OCI-LY1 (cell line): ENCODE measurements around the gene SLC6A3.

Experiments used
- H2AFZ ChIP-seq: fragments of 200-600 bp; sonication (generic), shearing (Covaris generic); 2 replicates; pipeline ENCODE4 v1.6.0; 2014; ENCODE audit warnings: antibody characterized with exemption, mild to moderate bottlenecking, low read length
- H3F3A ChIP-seq: fragments of 200-600 bp; sonication (generic), shearing (Covaris generic); 2 replicates; pipeline ENCODE4 v1.6.0; 2014; ENCODE audit warnings: mild to moderate bottlenecking, antibody characterized with exemption, low read length, moderate library complexity; ENCODE audit not compliant: insufficient read depth
- H3K27ac ChIP-seq: fragments of 200-600 bp; sonication (generic); 2 replicates; pipeline ENCODE4 v1.5.1; 2014; ENCODE audit warnings: low read length, mixed run types, mild to moderate bottlenecking, low read depth; ENCODE audit not compliant: poor library complexity, severe bottlenecking
- H3K27me3 ChIP-seq: fragments of 200-600 bp; sonication (generic); 2 replicates; pipeline ENCODE4 v1.6.0; 2014; ENCODE audit warnings: antibody characterized with exemption, mild to moderate bottlenecking, low read length, moderate library complexity; ENCODE audit not compliant: insufficient read depth
- H3K36me3 ChIP-seq: fragments of 200-600 bp; sonication (generic); 2 replicates; pipeline ENCODE4 v1.6.1; 2014; ENCODE audit warnings: mild to moderate bottlenecking, antibody characterized with exemption, low read length, moderate library complexity, mixed read lengths; ENCODE audit not compliant: insufficient read depth
- H3K4me1 ChIP-seq: fragments of 200-600 bp; sonication (generic); 2 replicates; pipeline ENCODE4 v1.5.1; 2014; ENCODE audit warnings: mild to moderate bottlenecking, low read length, moderate library complexity; ENCODE audit not compliant: insufficient read depth, severe bottlenecking
- H3K4me2 ChIP-seq: fragments of 200-600 bp; sonication (generic), shearing (Covaris generic); 2 replicates; pipeline ENCODE4 v1.6.1; 2014; ENCODE audit warnings: low read length
- H3K4me3 ChIP-seq: fragments of 200-600 bp; sonication (generic); 2 replicates; pipeline ENCODE4 v1.5.1; 2014; ENCODE audit warnings: low read length, low read depth, mild to moderate bottlenecking, mixed read lengths; ENCODE audit not compliant: poor library complexity, severe bottlenecking
- H3K79me2 ChIP-seq: fragments of 200-600 bp; shearing (Covaris generic); 2 replicates; pipeline ENCODE4 v1.6.1; 2016; ENCODE audit warnings: mixed run types, low read length, mixed read lengths; ENCODE audit not compliant: insufficient read depth
- H3K9ac ChIP-seq: fragments of 200-600 bp; sonication (generic), shearing (Covaris generic); 2 replicates; pipeline ENCODE4 v1.6.1; 2014; ENCODE audit warnings: mild to moderate bottlenecking, low read length, mixed read lengths
- H3K9me2 ChIP-seq: fragments of 200-600 bp; sonication (generic), shearing (Covaris generic); 2 replicates; pipeline ENCODE4 v1.6.1; 2014; ENCODE audit warnings: low read depth, mild to moderate bottlenecking, low read length, mixed read lengths
- H3K9me3 ChIP-seq: fragments of 200-600 bp; shearing (Covaris generic); 2 replicates; pipeline ENCODE4 v1.6.1; 2014; ENCODE audit warnings: low read length, mixed read lengths
- H4K20me1 ChIP-seq: fragments of 200-600 bp; sonication (generic), shearing (Covaris generic); 2 replicates; pipeline ENCODE4 v1.6.0; 2016; ENCODE audit warnings: mild to moderate bottlenecking, low read length; ENCODE audit not compliant: insufficient read depth
- EZH2 ChIP-seq: fragments of 200-600 bp; sonication (generic), shearing (Covaris generic); IDR thresholded peaks from 2 replicates; pipeline ENCODE4 v1.8.0; 2017; ENCODE audit warnings: borderline replicate concordance, mixed run types, mild to moderate bottlenecking, antibody characterized with exemption, low read length, moderate library complexity, mixed read lengths
- TF ChIP-seq, protein P1 (sequence below): fragments of 200-600 bp; sonication (generic), shearing (Covaris generic); IDR thresholded peaks from 2 replicates; pipeline ENCODE4 v1.5.1; 2017; ENCODE audit warnings: mild to moderate bottlenecking, antibody characterized with exemption, low read length, moderate library complexity, mixed read lengths

The SLC6A3 gene

DNA sequence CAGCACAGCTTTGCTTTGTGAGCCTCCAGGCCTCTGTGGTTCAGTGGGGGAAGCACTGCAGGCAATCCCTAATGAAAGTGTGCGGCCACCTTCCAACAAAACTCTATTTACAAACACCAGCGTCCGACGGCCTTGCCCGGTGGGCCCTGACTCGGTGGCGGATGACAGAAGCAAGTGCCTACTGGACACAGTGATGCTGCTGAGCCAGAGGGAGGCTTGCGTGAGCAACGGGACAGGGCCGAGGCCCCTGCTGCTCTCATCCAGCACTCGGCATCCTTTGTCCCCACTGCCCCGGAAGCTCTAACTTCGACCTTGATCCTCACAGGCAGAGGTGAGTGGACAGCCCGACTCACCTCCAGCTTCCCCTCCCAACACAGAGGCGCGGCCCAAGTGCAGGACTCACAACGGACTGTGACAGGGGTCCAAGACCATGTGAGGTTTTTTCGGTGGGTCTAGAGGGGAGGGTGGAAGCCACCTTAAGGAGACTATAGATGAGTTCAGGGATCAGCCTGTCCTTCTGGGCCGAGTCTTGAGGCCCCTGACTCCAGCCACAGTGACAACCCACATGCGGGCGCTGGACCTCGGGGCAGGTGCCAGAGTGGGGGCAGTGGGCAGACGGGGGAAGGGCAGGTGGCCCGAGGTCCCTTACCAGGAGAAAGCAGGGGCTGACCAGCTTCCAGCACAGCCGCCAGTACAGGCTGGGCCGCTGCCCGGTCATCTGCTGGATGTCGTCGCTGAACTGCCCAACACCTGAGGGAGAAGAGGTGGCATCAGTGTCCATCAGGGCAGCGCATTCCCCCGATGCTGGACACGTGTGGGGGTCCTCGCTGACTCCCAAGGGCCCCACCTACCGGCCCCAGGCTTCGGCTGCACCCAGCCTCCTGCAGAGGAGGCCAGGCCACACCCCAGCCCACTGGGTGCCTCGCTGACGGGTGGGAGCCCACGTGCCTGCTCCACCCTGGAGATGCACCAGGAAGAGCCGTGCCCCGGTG, 39.4 kb downstream of the SLC6A3 start:
- Histone ChIP-seq H3K4me1 (no peaks in the 10 kb centered on the region), H3K79me2 (no peaks in the 10 kb centered on the region), H3F3A (no peaks in the 10 kb centered on the region), H4K20me1 (no peaks in the 10 kb centered on the region), H3K27me3 (no peaks in the 10 kb centered on the region; the same call in 1 of the 2 replicates), H2AFZ (no peak overlapping the region), H3K9me2 (no peaks in the 10 kb centered on the region), H3K9ac (no peak overlapping the region), H3K27ac (no peak overlapping the region), H3K36me3 (no peaks in the 10 kb centered on the region), H3K9me3 (no peaks in the 10 kb centered on the region), H3K4me2 (no peak overlapping the region), H3K4me3 (no peak overlapping the region)
- no peak for TF ChIP-seq EZH2
- TF ChIP-seq, protein P1, sequence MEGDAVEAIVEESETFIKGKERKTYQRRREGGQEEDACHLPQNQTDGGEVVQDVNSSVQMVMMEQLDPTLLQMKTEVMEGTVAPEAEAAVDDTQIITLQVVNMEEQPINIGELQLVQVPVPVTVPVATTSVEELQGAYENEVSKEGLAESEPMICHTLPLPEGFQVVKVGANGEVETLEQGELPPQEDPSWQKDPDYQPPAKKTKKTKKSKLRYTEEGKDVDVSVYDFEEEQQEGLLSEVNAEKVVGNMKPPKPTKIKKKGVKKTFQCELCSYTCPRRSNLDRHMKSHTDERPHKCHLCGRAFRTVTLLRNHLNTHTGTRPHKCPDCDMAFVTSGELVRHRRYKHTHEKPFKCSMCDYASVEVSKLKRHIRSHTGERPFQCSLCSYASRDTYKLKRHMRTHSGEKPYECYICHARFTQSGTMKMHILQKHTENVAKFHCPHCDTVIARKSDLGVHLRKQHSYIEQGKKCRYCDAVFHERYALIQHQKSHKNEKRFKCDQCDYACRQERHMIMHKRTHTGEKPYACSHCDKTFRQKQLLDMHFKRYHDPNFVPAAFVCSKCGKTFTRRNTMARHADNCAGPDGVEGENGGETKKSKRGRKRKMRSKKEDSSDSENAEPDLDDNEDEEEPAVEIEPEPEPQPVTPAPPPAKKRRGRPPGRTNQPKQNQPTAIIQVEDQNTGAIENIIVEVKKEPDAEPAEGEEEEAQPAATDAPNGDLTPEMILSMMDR: no peak

DNA sequence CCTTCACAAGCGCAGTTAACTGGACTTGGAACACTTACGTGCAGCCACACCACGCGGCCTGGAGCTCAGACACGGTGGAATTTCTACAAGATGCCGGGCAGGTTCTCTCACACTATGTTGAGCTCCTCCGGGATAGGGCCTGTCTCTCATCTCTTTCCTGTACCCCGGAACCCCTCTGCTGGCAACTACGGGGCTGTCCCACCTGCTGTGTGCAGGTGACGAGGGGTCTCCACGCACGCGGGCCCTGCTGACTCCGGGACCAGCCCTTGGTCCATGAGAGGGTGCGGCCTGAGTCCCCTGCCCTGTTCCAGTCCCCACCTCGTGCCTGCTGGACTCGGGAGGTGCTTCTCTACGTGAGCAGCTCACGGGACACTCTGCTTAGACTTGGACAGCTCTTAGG, 40.1 kb downstream of the SLC6A3 start:
- Histone ChIP-seq H3F3A (no peaks in the 10 kb centered on the region), H3K27me3 (no peaks in the 10 kb centered on the region; the same call in 1 of the 2 replicates), H4K20me1 (no peaks in the 10 kb centered on the region)

GRCh38 chr5:1404062-1404461, 41.2 kb downstream of the SLC6A3 start:
- H3K9me2 ChIP-seq: no peaks in the 10 kb centered on the region
- H3K4me3 ChIP-seq: no peak overlapping the region
- no peak for TF ChIP-seq EZH2
- TF ChIP-seq, protein P1: no peak
- H3K4me2 ChIP-seq: no peak overlapping the region
- no peaks in the 10 kb centered on the region for H3K4me1 ChIP-seq
- peaks cover 4% of the 10 kb centered on the region; the same call in 1 of the 2 replicates for H3K27me3 ChIP-seq
- H3K36me3 ChIP-seq: no peaks in the 10 kb centered on the region
- H4K20me1 ChIP-seq: no peaks in the 10 kb centered on the region
- no peaks in the 10 kb centered on the region for H3K79me2 ChIP-seq
- no peak overlapping the region for H3K9ac ChIP-seq
- no peak overlapping the region for H2AFZ ChIP-seq
- no peaks in the 10 kb centered on the region for H3F3A ChIP-seq
- no peaks in the 10 kb centered on the region for H3K9me3 ChIP-seq
- H3K27ac ChIP-seq: no peak overlapping the region

More for the DNA sequence above, 40.1 kb downstream of the SLC6A3 start:
- no peaks in the 10 kb centered on the region for H3K9me3 ChIP-seq
- H3K4me3 ChIP-seq: no peak overlapping the region
- no peaks in the 10 kb centered on the region for H3K36me3 ChIP-seq
- H3K9me2 ChIP-seq: no peaks in the 10 kb centered on the region
- H3K4me2 ChIP-seq: no peak overlapping the region
- H3K4me1 ChIP-seq: no peaks in the 10 kb centered on the region
- H2AFZ ChIP-seq: no peak overlapping the region
- no peak overlapping the region for H3K9ac ChIP-seq
- H3K79me2 ChIP-seq: no peaks in the 10 kb centered on the region
- TF ChIP-seq, protein P1: no peak
- no peak for TF ChIP-seq EZH2
- H3K27ac ChIP-seq: no peak overlapping the region
